Esophagus muscularis mucosa (tissue), 4 donors: Measurements from ENCODE around the gene POLE3.

Experiments
- CTCF ChIP-seq, 3 experiments: fragments of 200-600 bp in 2 of 3; fragments of 450-650 bp in 1 of 3; sonication (generic) in 2 of 3; IDR thresholded peaks; one replicate each; pipeline ENCODE4 v1.5.1; 2017 to 2019; ENCODE audit warnings: antibody characterized with exemption in 3 of 3, mild to moderate bottlenecking in 2 of 3, moderate library complexity in 1 of 3
- EP300 ChIP-seq: sonication (generic); formaldehyde crosslinking; IDR thresholded peaks from one replicate; pipeline ENCODE4 v1.6.1; 2017; ENCODE audit warnings: antibody characterized with exemption
- POLR2A ChIP-seq: fragments of 450-650 bp; IDR thresholded peaks from one replicate; pipeline ENCODE4 v1.6.1; 2017; ENCODE audit warnings: antibody characterized with exemption, moderate library complexity, mild to moderate bottlenecking, low read depth
- POLR2AphosphoS5 ChIP-seq, 2 donors: sonication (generic); formaldehyde crosslinking; IDR thresholded peaks; one replicate each; pipeline ENCODE4 v1.6.1; 2017; ENCODE audit warnings: antibody characterized with exemption in 2 of 2

- TF ChIP-seq CTCF (IDR thresholded peaks at IDR 0.05) (no peak), POLR2A (no peak), POLR2AphosphoS5 (IDR thresholded peaks at IDR 0.05) (no peak), EP300 (no peak)
Measured at GRCh38 chr9:113389451-113389850, 21.0 kb downstream of the POLE3 start.
